ENCODE data around the gene NDST3. TPM values are rescaled to one million over a fixed set of nuclear protein-coding genes. Genes with fewer than 3 reads are reported as not detected.

The NDST3 gene
- total RNA-seq, 1 donor from 2014 or later = 0.49 TPM

DNA sequence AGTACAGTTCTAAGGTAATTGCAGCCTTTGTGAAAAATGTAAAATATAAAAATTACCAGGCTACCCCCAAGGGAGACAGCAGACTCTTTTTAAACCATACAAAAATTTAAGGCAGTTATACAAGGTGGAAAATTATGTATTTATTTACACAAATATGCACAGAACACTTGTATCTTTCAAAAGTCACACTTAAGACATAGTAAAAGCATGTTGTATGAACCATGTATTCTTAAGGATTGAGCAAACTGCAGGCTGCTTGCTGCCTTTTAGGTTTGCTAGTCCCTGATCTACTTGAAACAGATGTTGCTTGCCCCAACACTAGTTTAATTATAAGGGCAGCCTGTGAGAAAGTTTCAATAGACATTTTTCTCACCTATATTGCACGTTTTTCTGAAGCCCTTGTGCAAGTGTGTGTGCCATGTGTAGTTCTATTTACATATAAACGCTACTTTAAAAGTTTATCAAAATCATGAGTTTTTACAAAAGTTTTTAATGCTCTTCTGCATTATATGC, 245.7 kb downstream of the NDST3 start:
- peak overlapping the region; percentile 94 for H3K4me3 Mint-ChIP-seq
- Histone ChIP-seq H3K27me3 (no peaks in the 10 kb centered on the region), H3K9me3 (ENCODE audit: low read depth) (no peaks in the 10 kb centered on the region), H3K9ac (no peak overlapping the region), H3K4me2 (peak overlapping the region; percentile 84), H2AFZ (replicated peaks) (no peak overlapping the region), H3K36me3 (no peaks in the 10 kb centered on the region), H3K4me1 (peaks cover 17% of the 10 kb centered on the region), H3F3A (ENCODE audit: low read depth) (peaks cover 38% of the 10 kb centered on the region), H3K79me2 (ENCODE audit: low read depth) (peaks cover 18% of the 10 kb centered on the region), H3K4me3 (peak overlapping the region; percentile 73), H3K27ac (no peak overlapping the region), H4K20me1 (ENCODE audit: low read depth) (peaks cover 13% of the 10 kb centered on the region)
- DNase-seq (ENCODE audit: low spot score) = no peak
- H3K27me3 Mint-ChIP-seq (ENCODE audit: insufficient read depth, low read depth) = peaks cover 2% of the 10 kb centered on the region
- no peaks in the 10 kb centered on the region for H3K9me3 Mint-ChIP-seq
- no peak overlapping the region for H3K27ac Mint-ChIP-seq
- H3K4me1 Mint-ChIP-seq = peaks cover 24% of the 10 kb centered on the region
- TF ChIP-seq EZH2phosphoT487 (IDR thresholded peaks at IDR 0.05) (no peak), EZH2 (IDR thresholded peaks at IDR 0.05) (no peak)
- TF ChIP-seq, protein P1, sequence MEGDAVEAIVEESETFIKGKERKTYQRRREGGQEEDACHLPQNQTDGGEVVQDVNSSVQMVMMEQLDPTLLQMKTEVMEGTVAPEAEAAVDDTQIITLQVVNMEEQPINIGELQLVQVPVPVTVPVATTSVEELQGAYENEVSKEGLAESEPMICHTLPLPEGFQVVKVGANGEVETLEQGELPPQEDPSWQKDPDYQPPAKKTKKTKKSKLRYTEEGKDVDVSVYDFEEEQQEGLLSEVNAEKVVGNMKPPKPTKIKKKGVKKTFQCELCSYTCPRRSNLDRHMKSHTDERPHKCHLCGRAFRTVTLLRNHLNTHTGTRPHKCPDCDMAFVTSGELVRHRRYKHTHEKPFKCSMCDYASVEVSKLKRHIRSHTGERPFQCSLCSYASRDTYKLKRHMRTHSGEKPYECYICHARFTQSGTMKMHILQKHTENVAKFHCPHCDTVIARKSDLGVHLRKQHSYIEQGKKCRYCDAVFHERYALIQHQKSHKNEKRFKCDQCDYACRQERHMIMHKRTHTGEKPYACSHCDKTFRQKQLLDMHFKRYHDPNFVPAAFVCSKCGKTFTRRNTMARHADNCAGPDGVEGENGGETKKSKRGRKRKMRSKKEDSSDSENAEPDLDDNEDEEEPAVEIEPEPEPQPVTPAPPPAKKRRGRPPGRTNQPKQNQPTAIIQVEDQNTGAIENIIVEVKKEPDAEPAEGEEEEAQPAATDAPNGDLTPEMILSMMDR (IDR thresholded peaks at IDR 0.05) = no peak
- H3K36me3 Mint-ChIP-seq = no peaks in the 10 kb centered on the region

DNA sequence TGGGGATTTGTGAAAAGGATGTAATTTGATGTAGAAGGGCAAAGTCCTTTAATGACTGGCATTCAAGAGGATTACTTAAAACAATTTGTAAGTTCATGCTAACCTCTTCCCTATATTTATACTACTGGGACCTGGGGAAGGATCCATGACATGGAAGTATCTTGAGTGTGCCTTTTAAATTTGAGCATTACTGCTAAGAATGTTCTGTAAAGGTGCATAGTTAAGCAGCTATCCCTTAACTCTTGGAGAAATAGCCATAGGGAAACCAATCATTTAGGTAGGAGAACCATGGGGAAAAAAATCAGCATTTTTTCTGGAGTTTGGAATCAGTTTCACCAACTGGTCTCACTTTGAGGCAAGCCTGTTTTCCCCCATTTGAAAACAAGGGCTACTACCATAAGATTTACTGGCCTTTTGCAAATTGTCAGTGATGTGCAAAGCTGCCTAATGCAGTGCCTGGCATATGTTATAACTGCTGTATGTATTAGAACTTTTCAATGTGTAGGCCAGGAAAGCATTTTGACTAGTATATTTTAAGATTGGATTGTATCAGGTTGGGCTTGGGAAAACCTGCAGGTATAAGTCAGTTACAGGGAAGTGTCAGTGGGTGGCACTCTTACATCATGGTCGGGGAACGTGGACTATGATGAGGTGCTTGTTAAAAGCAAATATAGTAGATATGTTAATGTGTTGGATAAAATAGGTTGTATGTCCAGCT, 246.4 kb downstream of the NDST3 start:
- Mint-ChIP-seq H3K9me3 (no peaks in the 10 kb centered on the region), H3K36me3 (no peaks in the 10 kb centered on the region), H3K4me1 (peaks cover 24% of the 10 kb centered on the region), H3K27me3 (ENCODE audit: insufficient read depth, low read depth) (peaks cover 2% of the 10 kb centered on the region), H3K4me3 (no peak overlapping the region), H3K27ac (no peak overlapping the region)
- TF ChIP-seq, protein P1 (IDR thresholded peaks at IDR 0.05) = peak; percentile 80
- TF ChIP-seq EZH2phosphoT487 (IDR thresholded peaks at IDR 0.05) (no peak), EZH2 (IDR thresholded peaks at IDR 0.05) (no peak)
- Histone ChIP-seq H3K79me2 (ENCODE audit: low read depth) (peaks cover 18% of the 10 kb centered on the region), H3F3A (ENCODE audit: low read depth) (peaks cover 38% of the 10 kb centered on the region), H3K27ac (no peak overlapping the region), H3K4me2 (peak overlapping the region; percentile 84), H3K27me3 (no peaks in the 10 kb centered on the region), H2AFZ (replicated peaks) (no peak overlapping the region), H3K4me1 (peaks cover 17% of the 10 kb centered on the region), H3K36me3 (no peaks in the 10 kb centered on the region), H3K9me3 (ENCODE audit: low read depth) (no peaks in the 10 kb centered on the region), H3K9ac (no peak overlapping the region), H4K20me1 (ENCODE audit: low read depth) (peaks cover 13% of the 10 kb centered on the region), H3K4me3 (peak overlapping the region; percentile 73)
- DNase-seq (ENCODE audit: low spot score) = peak; percentile 70

DNA sequence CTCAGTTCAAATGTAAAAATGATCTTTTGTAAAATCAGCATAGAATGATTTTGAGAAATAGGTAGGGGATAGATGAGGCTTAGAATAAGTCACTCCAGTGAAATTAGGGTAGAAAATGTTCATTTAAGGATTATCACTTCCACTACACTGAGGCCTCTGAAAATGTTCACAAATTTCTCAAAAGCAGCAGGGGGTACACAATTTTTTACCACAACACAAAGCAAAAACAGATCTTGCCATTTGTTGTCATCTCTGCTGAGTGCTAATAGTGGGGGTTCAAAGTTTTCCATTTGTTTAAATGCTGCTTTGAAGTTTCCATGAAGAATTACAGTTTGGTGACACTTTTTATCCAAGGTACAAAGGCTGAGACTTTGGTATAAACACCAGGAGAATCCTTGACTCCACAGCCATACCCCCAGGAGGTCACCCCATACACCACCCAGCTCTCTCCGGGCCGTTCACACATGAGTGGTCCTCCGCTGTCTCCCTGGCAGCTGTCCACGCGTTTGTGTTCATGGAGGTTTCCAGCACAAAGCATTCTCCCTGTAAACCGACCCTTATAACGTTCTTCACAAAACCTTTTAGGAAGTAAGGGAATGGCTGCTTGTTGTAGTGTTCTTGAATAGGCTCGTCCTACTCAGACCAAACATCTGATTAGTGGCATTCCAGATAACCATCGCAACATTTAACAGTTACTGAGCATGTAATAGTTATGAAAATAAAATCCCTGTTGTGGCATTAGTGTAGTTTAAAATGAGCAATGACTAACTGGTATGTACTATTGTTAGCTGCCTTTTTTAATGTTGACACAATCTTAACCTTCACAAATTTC, 247.5 kb downstream of the NDST3 start:
- H3K4me3 ChIP-seq = no peak overlapping the region
- H3K27me3 Mint-ChIP-seq (ENCODE audit: insufficient read depth, low read depth) = peaks cover 2% of the 10 kb centered on the region
- H2AFZ ChIP-seq (replicated peaks) = no peak overlapping the region
- H3F3A ChIP-seq (ENCODE audit: low read depth) = peaks cover 38% of the 10 kb centered on the region
- peaks cover 18% of the 10 kb centered on the region for H3K79me2 ChIP-seq (ENCODE audit: low read depth)
- H3K4me3 Mint-ChIP-seq = no peak overlapping the region
- H3K4me1 ChIP-seq = peaks cover 17% of the 10 kb centered on the region
- no peaks in the 10 kb centered on the region for H3K9me3 Mint-ChIP-seq
- peaks cover 28% of the 10 kb centered on the region for H3K4me1 Mint-ChIP-seq
- no peaks in the 10 kb centered on the region for H3K9me3 ChIP-seq (ENCODE audit: low read depth)
- H3K27ac ChIP-seq = no peak overlapping the region
- no peaks in the 10 kb centered on the region for H3K36me3 Mint-ChIP-seq
- H3K27ac Mint-ChIP-seq = no peak overlapping the region
- H3K4me2 ChIP-seq = peak overlapping the region; percentile 15
- H4K20me1 ChIP-seq (ENCODE audit: low read depth) = peaks cover 13% of the 10 kb centered on the region
- H3K27me3 ChIP-seq = no peaks in the 10 kb centered on the region
- no peak overlapping the region for H3K9ac ChIP-seq
- TF ChIP-seq EZH2 (IDR thresholded peaks at IDR 0.05) (no peak), EZH2phosphoT487 (IDR thresholded peaks at IDR 0.05) (no peak)
- TF ChIP-seq, protein P1 (IDR thresholded peaks at IDR 0.05) = no peak
- H3K36me3 ChIP-seq = no peaks in the 10 kb centered on the region
- DNase-seq (ENCODE audit: low spot score) = peak; percentile 43

All from neural progenitor cell (in vitro differentiated cells).